Stimulated activated naive CD8-positive, alpha-beta T cell treated with anti-CD3 and anti-CD28 coated beads, Interleukin-15, Interleukin-2, amounts not matched to agents 100 U/mL and 50 U/mL, for 24 hours (primary cell): ENCODE data around the gene MPHOSPH8.

Experiments
- ATAC-seq: fragments of 150-1000 bp; cut with Tn5 transposase; one replicate; pipeline ENCODE4 v1.10.0; 2021
- DNase-seq: peaks from one replicate; pipeline ENCODE4 v3.0.0; 2021

MPHOSPH8 gene

DNA sequence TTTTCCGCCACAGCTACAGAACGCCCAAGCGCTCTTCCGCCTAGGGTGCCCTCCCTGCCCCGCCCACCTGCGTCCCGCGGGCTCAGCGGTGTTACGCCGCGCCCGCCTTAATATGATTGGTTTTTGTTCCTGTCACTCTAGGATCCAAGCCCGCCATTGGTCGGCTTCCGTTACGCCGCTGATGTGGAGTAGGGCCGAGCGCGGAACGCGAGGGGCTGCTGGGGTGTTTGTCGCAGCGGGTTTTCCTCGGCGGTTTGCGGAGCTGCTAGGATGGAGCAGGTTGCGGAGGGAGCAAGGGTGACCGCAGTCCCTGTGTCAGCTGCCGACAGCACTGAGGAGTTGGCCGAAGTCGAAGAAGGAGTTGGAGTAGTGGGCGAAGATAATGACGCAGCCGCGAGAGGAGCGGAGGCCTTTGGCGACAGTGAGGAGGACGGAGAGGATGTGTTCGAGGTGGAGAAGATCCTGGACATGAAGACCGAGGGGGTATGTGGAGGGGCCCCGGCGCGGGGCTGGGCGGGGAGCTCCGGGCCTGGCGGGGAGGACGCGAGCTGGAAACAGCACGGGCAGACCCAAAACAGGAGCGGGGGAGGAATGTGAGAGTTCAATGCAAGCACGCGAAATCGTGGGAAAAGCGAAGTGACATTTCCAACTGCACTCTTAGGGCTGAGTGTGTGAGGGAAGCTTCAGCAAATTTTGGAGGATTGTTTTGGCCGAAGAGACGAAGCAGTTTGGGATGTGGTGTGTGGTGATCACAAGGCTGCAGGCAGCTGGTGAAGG is at the start of gene MPHOSPH8:
Gene MPHOSPH8 (plus strand): TSS at position 181 of the 777 bp plus-strand sequence. CDS start 90 bp downstream, at position 271.
- ATAC-seq (peak; percentile 99), DNase-seq (peak; percentile 93)

DNA sequence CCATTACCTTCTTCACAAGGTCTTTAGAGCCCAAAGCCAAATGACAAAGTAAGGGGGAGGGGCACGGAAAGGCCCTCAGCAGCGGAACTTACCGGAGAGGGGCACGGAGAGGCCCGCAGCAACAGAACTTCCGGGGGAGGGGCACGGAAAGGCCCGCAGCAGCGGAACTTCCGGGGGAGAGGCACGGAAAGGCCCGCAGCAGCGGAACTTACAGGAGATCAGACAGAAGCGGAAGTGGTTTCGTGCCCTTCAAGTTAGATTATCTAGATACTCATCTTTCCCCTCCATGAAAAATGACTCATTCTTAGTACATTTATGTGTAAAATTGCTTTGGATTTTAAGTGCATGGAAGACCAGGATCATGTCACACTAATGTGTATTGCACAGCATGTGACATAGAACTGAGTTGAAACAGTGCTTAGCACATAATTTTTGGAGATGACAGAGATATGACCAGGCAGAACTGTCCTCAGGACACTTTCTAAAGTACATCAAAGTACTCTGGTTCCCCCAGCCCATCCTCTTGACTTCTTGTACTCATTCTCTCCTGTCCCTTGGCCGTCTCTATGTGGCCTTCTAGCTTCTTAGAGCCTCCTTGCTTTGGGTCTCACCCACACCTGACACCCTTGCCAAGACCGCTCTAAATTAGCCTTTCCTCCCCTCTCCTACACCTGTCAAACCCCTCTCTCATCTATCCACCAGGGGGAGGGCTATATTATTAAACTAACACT is 46.4 kb upstream of the MPHOSPH8 start:
- peak; percentile 91 for ATAC-seq
- peak; percentile 81 for DNase-seq

DNA sequence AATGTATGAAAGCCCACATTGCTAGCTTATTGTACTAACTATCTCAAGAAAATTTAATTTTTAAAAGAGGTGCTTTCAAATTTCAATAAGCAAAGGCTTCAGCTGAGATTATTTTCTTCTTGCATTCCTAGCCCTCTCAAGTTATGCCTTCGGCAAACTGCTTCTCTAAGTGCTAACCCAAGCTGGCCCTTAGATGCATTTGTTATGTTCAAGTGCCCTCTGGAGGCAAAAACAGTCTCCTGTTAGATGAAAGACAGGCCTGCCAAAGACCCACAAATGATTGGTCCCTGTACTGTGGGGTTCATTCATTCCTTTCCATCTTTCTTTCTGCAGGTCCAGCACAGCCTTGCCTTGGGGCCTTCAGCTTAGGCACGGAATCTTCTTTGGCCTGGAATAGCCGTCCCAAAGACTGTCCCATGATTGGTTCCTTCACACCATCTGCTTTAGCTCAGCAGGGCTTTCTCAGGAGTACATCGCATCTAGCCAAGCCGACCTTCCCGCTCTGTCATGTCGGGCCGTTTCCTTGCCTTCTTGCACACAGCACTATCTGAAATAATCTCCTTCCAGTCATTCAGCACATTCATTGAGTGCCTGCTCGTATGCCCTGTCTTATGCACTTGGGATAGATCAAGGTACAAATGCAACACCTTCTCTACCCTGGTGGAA is 45.7 kb upstream of the MPHOSPH8 start:
- DNase-seq = peak; percentile 24
- ATAC-seq = peak; percentile 57

GRCh38 chr13:19589312-19589711 is 44.1 kb upstream of the MPHOSPH8 start:
- no peak for DNase-seq
- no peak for ATAC-seq

GRCh38 chr13:19590423-19590822 is 43.0 kb upstream of the MPHOSPH8 start:
- ATAC-seq = no peak
- DNase-seq = no peak

DNA sequence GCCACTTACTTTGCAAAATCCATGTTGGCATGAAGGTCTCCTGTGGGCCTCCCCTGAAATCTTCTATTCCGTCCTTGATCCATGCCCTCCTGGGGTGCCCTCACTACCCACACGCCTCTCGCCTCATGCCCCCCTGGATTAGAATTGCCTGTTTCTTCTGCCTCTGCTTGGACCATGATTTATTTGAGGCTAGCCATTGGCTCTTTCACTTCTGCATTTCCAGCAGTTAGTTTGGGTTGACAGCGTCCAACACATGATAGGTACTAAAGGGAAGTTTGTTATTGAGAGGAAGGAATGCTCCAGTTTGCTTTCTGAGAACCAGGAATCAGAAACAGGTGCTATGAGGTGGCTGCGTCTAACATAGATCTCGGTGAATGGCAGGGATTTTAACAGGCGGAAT is 41.6 kb upstream of the MPHOSPH8 start:
- ATAC-seq = no peak
- no peak for DNase-seq

GRCh38 chr13:19592657-19593180 is 40.7 kb upstream of the MPHOSPH8 start:
- ATAC-seq (no peak), DNase-seq (no peak)

DNA sequence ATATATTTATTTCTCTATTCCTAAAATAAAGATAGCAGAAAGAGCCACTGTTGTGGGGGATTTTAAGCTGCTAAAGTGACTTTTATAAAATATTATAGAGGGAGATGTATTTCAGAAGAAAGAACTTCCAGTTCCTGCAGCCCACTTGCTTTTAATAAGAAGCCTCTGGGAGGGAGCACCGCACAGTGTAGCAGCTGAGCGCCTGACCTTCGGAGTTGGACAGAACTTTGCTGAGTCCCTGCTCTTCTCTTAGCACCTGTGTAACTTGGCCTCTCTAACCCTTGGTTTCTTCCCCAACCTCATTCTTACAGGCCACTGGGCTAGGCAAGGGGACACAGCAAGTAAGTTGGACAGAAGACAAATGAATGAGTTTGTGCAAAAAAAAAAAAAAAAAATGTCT is 37.4 kb upstream of the MPHOSPH8 start:
- ATAC-seq (no peak), DNase-seq (no peak)

DNA sequence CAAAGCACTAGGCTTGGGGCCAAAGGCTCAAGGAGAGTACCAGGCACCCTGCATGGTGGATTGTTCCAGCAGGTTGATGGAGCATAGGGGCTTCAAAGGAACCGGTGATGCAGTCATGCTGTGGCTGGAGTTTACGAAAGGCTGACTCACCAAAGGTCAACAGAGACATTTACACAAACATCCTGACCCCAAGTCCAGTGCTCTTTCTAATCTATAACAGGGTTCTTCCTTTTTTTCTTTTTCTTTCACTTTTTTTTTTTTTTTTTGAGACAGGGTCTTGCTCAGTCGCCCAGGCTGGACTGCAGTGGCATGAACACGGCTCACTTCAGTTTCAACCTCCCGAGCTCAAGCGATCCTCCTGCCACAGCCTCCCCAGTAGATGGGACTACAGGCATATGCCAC is 36.5 kb upstream of the MPHOSPH8 start:
- ATAC-seq (no peak), DNase-seq (no peak)

GRCh38 chr13:19597523-19597922 is 35.9 kb upstream of the MPHOSPH8 start:
- DNase-seq (no peak), ATAC-seq (no peak)

DNA sequence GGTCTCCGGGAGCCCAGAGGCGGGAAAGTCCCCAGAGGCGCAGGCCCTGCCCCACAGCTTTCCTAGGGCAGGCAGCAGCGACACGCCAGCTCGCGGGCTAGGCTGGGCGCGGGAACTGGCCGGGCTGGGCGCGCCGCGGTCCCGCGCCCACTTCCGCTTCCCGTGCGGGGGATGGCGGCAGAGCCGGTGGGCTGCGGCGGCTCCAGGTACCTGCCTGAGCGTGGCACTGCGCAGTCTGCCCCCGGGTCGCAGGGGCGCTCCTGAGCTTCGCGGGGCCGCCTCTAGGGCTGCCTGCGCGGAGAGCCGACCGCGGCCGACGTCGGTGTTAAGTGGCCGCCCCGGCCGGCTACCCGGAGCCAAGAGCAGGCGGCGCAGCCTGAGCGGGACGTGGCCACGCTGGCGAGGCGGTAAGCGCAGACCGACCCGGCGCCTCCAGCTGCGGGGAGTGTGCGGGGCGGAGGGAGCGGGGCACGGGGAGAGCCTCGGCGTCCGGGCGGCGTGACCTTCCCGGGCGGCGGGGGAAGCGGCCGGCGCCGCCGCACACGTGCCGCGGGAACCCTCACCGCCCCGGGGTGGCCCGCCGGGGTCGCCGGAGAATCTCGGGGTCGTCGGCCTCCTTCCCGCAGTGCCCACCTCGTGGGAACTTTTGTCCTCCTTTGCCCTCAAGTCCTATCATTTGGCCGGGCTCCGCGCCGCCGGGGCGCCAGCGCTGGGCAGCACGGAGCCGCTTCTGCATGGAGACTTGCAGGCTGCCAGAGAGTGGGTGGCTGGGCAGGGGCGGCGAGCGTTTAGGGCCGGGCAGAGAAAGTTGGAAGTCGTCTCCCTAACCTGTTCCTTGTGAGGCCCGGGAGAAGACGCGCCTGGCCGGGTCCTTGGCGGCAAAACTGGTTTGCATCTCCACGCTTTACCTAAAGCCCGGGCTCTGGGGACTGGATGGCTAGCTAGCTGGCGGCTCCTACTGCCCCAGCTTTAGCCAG is 31.4 kb upstream of the MPHOSPH8 start:
- ATAC-seq = peak; percentile 90
- peak; percentile 65 for DNase-seq

- DNase-seq = no peak
- ATAC-seq = no peak
These were observed 29.2 kb upstream of the MPHOSPH8 start for GRCh38 chr13:19604306-19604705.

- no peak for ATAC-seq
These were observed 28.1 kb upstream of the MPHOSPH8 start for GRCh38 chr13:19605161-19605955.

DNA sequence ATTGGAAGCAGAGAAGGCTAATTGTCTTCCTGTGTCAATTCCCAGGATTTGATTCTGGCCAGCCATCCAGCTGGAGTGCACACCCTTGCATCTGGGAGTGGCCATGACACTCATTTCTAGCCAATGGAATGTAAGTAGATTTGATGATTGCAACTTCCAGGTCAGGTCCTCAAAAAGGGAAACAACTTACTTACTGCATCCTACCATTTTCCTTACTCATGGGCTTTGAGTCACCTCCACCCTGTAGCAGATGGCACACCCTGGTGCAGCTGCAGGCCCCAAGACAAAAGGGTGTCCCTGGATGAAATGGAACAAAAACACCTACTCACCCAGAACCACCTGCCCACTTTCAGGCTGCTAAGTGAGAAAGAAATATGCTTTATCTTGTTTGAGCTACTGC is 27.3 kb upstream of the MPHOSPH8 start:
- DNase-seq (no peak), ATAC-seq (no peak)

More at GRCh38 chr13:19605161-19605955, 28.1 kb upstream of the MPHOSPH8 start:
- no peak for DNase-seq

- DNase-seq = no peak
- no peak for ATAC-seq
These were observed 26.7 kb upstream of the MPHOSPH8 start for GRCh38 chr13:19606737-19607136.

DNA sequence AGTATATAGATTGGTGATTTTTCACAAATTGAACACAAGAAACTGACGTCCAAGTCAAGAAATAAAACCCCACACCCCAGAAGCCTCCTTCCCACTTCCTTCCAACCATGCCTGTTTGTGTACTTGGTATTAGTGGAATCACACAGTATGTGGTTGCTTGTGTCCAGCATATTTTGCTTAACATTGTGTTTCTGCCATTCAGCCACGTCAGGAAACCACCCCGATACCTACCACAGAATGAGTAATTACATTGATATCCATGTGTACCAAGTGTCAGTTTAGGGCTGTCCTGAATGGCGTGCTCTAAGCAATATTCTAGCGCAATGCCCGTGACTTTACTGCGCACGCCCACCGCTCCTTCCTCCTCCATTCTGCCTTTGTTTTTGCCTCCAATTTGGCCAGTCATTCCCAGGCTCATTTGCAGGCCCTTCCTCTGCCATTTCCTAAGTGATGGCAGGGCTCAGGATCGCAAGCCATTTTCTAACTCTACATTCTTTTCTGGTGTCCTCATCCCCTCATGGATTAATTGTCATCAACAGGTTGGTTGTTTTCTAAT is 25.9 kb upstream of the MPHOSPH8 start:
- no peak for DNase-seq
- no peak for ATAC-seq

DNA sequence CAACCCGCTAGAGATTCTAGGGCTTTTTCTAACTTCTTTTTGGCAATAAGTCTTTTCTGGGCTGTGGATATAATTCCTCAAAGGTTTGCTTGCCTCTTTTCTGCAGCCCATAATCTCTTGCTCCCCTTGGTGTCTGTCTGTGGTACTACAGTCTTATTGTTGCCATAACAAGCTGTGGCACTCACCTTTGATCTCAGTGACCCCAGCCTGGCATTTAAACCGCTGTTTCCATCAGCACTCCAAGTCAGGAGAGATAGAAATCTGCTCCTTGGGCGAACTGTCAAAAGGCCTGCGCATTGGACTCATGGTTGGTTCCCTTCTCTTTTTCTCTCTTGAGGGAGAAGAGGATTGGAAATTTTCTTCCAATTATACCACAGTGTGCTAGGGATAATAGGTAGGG is 14.5 kb upstream of the MPHOSPH8 start:
- DNase-seq = peak; percentile 12
- ATAC-seq = peak; percentile 43

DNA sequence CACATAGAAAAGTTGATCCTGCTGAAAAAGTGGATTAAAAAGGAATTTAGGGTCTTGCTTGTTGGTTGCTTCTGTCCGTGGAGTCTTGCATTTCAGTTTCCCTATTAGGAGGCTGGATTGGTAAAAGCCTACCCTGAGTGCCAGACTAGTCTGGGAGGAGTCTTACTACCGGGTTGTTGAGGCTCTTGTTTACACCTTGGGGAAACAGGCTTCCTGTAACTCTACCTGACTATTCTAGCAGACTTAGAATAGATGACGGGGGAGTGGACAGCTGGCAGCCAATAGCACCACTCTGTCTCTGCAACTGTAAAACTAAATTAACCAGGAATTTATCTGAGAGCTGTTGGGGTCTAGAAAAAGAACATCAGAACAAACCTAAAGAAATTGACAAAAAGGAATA is 11.3 kb upstream of the MPHOSPH8 start:
- ATAC-seq = no peak
- DNase-seq = no peak

DNA sequence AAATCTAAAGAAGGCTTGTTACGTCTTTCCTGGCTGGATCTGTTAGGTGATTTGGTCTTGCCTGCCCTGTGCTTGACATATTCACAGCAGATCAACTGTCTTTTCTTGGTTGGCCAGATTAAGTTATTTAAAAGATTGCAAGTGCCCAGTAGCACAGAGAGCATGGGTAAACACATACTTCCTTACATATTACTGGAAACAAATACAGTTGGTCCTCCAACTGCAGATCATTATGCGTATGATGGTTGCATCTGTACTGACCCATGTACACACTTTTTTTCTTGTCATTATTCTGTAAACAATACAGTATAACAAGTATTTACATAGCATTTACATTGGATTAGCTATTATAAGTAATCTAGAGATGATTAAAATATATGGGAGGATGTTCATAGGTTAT is 9.2 kb upstream of the MPHOSPH8 start:
- ATAC-seq = no peak
- no peak for DNase-seq

DNA sequence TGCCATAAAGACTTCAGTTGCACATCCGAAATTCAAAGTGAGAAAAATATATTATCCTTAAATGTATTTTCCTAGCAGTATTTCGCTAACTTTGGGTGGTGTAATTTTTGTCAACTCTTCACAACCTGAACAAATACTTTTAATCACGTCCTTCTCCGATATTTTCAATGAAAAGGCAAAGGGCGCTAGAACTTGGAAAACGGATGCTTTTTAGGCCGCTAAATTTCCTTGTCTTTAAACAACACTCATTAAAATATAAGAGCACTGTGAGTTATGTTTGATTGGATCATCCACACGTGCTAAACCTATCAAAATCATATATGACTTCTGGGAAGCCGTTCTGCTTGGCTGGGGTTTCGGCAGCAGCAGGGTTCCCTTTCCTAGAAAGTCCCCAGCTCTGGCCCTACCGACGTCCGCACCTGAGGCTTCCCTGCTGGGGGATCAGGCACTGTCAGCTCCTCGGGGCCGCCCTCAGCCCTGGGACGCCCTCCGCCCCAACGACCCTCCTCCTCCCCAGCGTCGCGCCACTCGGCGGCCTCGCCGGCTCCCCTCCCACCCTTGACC is 462 bp upstream of the MPHOSPH8 start:
- DNase-seq = no peak
- no peak for ATAC-seq
